Measurements from ENCODE around the gene OPRD1.

OPRD1 gene

DNA sequence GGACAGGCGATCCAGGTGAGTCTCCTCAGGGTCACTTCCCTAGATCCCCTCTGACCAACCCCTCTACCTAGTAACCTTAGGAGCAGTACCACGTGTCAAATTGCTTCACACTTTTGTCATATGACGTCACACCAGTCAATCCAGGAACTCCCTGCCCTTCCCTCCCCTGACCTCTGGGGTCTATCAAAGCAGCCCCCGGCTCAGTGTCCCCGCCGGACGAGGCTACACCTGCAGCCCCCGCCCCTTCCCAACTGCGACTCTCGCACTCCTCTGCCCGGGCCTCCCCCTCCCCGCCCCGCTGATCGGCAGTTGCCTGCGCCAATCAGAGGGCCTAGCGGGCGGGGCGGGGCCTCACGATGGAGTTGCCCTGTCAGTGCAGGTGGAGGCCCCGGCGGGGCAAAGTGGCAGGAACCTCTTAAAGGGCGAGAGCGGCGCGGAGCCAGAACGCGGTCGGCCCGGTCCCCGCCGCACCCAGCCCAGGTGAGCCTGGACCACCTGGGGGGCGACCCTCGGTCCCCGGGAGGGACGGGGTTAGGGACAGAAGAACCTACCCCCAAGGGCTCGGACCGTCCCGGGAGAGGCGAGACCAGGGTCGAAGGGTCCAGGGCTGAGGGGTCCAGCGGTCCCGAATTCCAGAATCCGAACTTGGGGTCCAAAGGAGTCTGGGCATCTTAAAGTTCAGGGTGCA is 74.9 kb downstream of the OPRD1 start:
- DNase-seq = peak; percentile 95

DNA sequence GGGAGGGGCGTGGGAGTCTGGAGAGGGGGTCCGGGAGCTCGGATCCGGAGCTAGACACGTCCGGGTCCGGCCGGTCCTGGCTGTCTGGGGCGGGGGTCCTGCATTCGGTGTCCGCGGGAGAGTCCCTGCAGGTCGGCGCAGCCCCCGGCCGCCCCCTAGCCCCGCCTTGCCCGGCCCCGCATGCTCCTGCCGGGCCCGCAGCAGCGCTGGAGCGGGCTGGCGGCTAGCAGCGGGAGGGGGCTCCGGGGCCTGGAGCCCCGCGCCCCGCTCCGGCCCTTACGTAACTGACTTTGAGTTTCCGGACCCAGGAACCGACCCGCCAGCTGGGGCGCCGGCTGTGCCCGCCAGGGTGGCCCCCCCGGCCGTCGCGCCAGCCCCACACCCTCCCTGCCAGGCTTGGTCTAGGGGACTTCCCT is 75.5 kb downstream of the OPRD1 start:
- peak; percentile 65 for DNase-seq

DNA sequence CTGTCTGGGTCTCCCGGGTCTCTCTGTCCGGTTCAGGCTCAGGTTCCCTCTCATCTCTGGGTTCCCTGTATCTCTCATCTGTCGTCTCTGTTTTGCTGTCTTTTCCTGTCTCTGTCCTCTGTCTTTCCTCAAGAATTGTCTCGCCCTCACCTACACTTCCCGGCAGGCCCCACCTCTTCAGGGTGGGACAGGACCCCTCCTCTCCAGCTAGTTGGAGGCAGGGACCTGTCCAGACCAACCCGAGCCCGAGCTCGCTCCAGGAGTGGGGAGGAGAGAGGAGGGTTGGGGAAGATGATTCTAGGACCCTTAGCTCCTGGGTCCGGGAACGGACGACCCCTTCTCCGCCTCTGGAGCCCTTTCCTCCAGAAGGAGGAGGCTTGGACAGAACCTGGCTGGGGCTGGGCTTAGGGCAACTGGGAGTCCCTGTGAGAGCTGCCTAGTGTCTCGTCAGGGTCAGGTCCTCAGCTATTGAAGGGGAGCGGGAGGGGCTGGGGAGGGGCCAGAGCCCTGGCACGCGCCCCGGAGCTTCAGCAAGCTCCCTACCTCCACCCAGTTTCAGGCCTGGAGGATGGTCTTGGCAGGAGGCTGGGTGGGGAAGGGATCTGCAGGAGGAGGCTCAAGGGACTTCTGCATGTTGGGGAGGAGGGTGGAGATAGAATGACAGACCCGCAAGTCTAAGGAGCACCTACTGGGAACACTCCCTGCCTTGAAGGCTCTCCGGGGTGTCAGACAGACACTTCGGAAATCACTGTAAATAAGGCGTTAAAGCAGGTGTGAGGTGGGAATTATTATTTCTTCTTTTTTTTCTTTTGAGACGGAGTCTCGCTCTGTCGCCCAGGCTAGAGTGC is 76.1 kb downstream of the OPRD1 start:
- DNase-seq = peak; percentile 81

DNA sequence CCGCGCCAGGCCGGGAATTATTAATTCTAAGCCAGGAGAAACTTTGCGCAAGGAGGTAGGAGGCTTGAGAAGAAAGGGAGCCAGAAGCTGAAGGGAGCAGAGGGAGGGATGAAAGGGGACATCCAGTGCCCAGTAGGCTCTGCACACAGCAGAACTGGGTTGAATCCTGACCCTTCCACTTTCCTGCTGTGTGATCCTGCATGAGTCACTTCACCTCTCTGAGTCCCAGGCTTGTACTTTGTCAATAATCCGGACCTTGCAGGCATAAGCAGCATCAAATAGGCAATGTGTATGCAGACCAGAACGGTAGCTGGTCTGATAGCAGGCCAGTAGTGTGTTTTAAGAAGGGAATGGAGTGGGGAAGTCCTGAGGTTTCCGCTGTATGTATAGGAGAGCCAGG is 76.9 kb downstream of the OPRD1 start:
- DNase-seq = no peak

DNA sequence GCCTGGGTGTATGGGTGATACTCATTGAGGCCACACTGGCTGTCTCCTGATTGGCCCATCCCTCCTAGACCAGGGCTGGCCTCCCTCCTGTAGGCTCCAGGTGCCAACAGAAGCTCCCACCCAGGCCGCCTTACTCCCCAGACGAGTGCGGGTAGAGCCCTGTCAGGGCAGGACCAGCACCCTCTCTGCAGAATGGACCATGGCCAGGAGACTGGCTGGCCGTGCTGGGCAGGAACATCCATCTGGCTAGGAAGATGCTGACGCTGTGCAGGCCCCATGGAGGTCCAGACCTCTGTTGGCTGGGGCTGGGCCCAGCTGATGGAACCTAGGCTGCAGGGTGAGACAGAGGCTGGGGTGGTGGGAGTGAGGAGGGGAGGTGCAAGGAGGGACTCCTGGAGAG is 77.4 kb downstream of the OPRD1 start:
- DNase-seq = no peak

DNA sequence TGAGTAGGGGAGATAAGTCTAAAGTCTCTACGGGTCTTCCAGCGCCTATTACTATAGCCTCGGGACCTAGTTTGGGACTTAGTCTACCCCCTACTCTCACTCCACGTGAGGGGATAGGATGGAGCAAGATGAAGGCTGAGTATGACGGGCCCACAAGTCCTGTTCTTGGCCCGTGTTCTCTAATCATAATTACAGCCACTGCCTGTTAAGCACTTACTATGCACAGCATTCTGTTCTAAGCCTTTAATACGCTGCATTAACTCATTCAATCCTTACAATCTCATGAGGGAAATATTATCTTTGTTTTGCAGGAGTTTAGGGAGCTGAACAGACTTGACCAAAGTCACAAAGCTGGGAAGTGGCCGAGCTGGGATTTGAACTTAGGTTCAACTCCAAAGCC is 78.5 kb downstream of the OPRD1 start:
- DNase-seq = no peak

DNA sequence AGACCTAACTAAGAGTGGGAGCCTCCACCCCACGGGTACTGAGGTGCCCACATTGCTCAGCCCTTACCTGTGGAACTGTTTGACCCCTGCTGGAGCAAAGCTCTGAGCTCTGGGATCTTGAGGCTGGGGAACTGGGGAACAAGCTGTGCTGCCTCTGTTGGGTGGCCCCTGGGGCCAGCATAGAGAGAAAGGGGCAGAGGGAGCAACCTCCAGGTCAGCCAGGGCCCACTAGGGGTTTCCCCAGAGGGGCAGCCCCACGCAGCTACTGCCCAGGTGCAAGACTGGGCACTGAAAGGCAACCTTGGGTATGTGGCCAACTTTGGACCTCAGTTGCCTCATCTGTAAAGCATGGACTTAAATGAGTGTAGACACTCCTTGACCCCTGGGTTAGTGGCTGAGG is 78.9 kb downstream of the OPRD1 start:
- no peak for DNase-seq

DNA sequence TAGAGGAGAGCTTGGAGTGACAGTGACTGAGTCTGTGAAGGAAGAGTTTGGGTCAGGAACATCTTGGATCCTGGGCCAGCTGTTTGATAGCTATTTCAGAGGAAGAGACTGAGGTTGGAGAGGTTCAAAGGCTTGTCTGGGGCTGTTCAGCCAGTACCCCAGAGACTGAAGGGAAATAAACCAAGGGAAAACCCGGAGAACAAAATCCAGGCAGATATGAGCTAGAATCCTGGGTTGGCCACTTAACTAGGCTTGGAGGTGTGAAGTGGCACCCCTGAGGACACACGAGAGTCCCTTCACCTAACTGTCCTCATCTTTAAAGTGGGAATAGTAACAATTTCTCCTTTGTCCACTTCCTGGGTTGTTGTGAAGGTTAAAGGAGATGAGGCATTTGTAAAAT is 79.3 kb downstream of the OPRD1 start:
- no peak for DNase-seq

DNA sequence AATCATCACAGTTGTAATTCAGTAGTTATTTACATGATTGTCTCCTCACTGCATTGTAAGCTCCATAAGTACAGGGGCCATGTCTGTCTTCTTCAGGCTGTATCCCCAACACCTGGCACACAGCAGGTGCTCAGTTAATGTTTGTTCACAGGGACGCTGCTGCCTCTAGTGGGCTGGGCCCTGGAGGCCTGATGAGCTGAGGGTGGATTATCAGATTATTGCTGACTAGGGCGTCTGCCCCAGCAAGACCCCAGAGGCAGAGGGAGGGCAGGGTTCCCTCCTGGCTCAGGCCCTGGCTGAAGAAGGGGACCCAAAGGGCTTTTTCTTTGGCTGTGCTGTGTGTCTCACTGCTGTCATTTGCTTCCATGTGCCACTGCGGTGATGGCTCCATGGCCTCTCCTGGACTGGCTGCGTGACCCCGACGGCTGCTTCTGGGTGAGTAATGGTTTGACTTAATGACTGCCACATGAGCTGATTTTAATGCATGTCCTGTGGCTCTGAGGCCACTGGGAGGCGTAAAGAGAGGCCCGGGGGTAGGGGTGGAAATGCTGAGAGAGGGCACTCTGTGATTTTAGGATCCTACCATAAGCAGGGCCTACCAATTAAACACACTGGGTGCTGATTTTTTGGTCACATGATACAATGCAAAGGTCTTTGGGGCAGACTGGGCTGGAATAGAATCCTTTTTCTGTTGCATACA is 81.6 kb downstream of the OPRD1 start:
- DNase-seq = peak; percentile 59

DNA sequence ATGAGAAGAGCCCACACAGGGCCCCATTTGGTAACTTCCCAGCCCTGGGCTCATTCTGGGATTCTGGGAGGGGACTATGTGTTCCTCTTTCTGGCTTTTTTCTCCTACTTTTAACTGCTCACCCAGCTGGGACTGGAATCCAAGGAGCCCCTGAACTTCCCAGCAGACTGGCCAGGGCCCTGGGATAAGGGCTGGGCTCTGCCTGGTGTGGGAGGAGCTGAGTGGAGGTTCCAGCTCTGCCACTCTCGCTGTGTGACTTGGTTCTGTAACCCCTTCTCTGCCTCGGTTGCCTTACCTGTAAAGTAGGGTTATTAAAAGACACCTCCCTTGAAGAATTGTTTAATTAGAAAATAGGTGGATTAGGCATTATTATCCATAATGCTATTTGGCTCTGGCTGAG is 82.8 kb downstream of the OPRD1 start:
- no peak for DNase-seq

DNA sequence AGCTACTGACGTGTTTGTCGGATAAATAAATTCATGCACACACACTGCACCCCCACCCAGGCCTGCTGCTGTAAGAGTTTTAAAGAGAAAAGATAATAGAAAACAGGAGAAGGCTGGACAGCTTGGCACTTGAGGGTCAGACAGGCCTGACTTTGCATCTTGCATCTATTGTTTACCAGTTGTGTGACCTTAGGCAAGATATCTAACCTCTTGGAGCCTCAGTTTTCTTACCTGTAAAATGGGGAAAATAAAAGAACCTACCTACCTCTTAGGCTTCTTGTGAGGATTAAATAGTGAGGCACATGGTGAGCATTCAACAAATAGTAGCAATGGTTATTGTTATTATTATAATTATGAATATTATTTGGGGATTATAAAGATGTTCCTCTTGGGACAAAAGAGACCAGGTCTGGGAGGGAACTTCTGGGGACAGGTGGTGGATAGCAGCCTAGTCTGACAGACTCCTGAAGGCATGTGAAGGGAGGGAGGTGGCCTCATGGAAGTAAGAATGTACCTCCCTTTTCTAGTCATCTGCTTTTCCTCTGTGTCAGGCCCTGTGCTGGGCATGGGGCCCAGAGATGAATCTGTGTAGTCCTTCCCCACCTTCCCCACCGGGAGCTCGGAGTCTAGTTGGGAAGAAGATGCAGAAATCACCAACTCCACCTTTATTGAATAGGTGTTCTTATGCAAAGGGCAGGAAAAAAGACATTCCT is 84.1 kb downstream of the OPRD1 start:
- DNase-seq = no peak

DNA sequence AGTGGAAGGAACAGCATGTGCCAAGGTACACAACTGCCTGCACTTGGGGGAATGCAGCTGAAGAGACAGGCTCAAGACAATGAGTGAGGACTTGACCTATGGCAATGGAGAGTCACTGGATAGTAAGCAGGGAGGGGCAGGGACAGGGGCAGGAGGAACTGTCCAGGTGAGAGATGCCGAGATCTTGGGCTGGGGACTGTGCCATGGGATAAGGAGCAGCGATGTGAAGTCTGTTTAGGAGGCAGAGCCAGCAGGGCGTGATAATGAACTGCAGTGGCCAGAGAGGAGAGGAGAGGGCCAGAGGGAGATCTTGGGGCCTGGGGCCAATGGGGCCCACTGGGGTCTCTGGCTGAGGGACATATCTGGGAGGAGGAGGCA is 84.6 kb downstream of the OPRD1 start:
- no peak for DNase-seq

DNA sequence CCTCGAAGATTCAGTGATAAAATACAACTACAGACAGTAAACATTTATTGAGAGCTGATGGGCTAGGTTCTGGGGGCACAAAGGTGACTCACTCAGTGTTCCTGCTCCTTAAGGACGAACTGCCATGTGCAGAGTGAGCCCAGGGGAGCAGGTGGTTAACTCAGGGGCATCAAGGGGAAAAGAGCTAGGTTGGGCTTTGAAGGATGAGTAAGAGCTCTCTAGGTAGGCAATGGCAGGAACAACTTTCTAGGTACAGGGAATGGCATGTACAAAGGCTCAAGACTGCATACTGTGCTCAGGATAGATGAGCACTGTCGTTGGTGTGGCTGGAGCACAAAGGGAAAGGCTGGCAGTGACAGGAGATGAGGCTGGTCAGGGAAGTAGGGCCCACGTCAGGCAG is 85.8 kb downstream of the OPRD1 start:
- DNase-seq = no peak

DNA sequence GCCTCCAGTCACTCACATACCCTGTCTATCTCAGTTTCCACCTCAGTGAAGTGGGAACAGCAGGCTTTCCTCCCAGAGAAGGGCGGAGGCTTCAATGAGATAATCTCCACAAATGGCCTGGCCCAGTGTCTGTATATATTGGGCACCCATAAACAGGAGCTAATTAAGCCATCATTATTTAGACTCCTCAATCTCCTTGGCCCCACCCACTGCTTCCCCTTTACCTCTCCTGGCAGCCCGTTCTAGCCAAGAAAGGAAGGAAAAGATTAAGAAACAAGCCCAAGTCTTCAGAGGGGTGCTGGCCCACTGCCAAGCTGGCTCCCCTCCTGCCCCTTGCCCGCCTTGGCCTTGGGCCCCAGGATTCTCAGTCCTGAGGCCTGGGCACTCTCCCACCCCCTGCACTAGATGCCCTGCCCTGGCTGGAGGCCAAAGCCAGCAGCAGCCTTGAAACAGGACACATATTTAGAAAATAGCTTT is 86.5 kb downstream of the OPRD1 start:
- DNase-seq = peak; percentile 55

DNA sequence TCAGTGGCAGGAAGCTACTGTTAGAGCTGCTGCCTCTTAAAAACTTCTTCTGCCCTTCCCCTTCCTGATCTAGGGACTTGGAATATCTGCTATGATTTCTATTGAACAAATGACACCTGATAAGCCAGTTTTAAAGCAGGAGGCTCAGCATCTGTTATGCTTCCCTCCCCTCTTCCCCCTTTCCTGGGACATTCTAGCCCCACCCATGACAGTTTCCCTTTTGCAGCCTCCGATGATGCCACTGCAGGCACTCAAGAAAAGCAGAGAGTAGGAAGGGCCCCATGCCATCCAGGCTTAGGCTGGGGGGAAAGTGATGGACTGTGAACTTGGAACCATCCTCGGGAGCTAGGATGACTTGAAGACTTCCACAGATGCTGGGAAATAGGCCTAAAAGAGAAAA is 87.3 kb downstream of the OPRD1 start:
- no peak for DNase-seq

DNA sequence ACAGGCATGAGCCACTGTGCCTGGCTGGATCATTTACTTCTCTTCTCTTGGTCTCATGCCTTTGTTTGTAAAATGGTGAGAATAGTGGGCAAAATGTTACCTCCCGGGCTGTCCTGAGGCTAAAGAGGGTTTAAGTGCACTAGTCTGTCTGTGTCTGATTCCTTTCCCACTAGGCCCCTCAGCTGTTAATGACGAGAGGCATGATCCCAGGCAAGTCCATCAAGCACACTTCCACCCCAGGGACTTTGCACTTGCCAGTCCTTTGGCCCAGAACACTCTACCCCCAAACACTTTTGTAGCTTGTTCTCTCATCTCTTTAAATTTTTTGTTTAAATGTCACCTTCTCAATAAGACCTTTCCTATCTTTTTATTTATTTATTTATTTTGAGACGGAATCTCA is 88.6 kb downstream of the OPRD1 start:
- DNase-seq = no peak

DNA sequence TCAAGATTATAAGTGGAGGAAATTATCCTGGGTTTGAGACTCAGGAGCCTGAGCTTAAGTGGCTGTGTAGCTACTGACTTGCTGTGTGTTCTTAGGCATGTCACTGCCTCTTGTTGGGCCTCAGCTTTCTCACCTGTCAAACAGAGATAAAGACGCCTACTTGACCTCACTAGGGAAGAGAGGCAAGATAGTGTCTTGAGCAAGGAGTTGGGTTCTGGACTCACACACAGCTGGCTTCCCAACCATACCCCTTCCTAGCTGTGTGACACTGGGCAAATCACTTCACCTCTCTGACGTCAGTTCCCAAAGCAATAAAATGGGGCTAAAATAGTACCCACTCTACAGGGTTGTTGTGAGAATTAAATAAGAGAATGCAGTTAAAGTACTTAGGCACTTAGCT is 90.8 kb downstream of the OPRD1 start:
- DNase-seq = peak; percentile 47

DNA sequence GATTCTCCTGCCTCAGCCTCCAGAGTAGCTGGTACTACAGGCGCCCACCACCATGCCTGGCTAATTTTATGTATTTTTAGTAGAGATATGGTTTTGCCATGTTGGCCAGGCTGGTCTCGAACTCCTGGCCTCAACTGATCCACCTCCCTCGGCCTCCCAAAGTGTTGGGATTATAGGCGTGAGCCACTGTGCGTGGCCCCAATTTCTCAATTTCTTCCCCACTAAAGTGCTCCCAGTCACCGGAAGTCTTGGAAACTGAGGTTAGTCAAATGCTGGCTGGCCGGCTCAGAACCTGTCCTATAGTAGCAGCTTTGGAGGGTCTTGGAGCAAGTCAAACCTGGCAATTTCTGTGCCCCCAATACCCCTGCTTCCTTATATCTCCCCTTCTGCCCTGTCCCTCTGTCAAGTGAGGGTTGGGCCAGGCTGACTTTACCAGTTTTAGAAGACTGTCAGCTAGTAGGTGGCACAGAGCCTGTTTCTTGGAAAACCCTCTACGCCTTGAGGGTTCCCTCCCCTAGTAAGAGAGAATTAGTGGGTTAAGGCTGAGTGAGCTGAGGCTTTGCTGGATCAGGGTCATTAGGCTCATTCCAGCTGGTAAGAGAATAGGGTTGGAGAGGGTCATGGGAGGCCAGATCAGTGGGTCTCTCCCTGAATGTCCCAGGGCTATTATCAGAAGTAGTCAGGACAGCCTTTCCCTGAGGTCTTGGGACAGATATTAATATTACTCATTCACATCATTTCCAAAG is 94.1 kb downstream of the OPRD1 start:
- DNase-seq = no peak

DNA sequence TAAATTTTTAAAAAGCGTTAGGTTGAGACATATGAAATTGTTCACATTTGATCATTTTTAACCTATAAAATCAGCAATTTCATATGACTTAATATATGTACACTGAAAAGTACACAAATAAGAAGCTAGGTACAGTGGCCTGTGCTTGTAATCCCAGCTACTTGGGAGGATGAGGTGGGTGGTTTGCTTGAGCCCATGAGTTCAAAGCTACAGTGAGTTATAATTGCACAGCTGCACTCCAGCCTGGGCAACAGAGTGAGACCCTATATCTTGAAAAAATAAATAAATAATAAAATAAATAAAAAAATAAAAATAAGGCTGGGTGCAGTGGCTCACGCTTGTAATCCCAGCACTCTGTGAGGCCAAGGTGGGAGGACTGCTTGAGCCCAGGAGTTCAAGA is 97.2 kb downstream of the OPRD1 start:
- no peak for DNase-seq

DNA sequence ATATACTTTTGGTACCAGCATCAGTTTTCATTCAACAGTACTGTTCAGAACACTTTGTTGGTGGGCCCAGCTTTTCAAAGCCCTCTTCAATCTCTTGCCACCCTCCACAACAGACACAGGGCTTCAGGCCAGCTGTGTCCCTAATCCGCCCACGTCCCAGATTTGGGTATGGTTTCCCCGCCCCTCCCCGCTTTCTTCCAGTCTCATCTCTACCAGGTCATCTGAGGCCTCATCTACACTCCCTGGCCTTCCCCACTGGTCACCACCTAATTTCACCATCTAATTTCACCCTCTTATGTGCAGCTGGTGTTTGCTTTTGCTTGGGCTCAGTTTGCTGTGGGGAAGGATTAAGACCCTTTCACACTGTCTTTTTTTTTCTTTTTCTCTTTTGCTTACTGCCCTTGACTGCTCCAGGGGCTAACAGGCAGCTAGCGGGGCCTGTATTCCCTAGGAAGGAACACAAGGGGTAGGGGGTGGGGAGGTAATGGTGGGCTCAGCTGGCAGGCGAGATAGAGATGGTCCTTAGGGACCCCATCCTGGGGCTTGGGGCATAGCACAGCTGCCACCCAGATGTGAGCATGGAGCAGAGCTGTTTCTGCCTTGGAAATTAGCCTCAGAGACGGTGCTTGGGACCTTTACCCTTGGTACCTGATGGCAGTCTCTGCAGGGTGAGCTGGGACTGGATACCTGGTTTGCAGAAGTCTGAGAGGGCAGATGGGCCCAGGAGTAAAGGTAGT is 98.6 kb downstream of the OPRD1 start:
- DNase-seq = no peak

DNA sequence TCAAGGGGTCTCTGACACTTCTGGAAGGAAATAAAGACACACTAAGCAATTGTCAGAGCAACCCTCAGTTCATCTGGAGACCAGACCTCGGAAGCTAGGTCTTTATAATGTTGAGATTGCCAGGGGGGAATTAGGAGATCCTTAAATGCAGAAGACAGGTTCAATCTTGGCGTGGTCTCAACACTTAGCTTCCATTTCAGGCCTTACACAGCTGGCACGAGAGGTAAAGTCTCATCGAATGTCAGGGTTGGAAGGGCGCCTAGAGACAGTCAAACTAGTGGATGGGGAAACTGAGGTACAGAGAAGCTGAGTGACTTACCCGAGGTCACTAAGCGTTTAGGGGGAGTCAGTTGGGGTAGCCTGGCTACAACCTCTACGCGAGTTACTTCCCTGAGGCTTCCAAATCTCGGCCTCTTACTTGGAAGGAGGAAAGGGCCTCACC is 101.8 kb downstream of the OPRD1 start:
- DNase-seq = no peak

Data from hematopoietic multipotent progenitor cell treated with erythropoietin and hydrocortisone succinate and interleukin-3 and kit ligand, for 4 days (in vitro differentiated cells).